Retinal pigment epithelial cell (primary cell): ENCODE data around the gene DRG2.

Experiments used
- DNase-seq: peaks from one replicate; pipeline ENCODE4 v3.0.0-alpha.2; 2010; ENCODE audit warnings: low read depth
- H3K4me3 ChIP-seq: 2 replicates; pipeline ENCODE4 v1.5.1; 2011; ENCODE audit warnings: mild to moderate bottlenecking, low read length, control low read depth, moderate library complexity
- TF ChIP-seq, protein P1 (sequence below): conservative IDR thresholded peaks from 2 replicates; pipeline ENCODE4 v1.5.1; 2011; ENCODE audit warnings: low read depth, low read length, control low read depth, inconsistent platforms

Gene DRG2

DNA sequence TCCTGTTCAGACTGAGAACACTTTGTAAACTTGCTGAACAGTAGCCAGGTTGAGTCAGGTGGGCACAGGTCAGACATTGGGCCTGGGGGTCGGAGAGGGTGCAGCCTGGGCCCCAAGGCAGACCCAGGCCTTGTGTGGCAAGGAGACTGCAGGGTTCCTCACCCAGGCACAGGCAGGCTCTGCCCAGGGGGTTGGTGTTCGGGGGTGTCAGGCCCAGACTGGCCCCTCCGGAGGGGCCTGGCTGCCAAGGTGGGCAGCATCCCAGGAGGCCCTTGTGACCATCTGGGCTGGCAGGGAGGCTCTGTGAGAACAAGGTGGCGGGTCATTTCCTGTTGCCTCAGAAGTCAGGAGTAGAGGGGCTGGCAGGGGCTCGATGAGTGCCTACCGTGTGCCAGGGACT, 20.2 kb downstream of the DRG2 start:
- no peak overlapping the region for H3K4me3 ChIP-seq
- TF ChIP-seq, protein P1, sequence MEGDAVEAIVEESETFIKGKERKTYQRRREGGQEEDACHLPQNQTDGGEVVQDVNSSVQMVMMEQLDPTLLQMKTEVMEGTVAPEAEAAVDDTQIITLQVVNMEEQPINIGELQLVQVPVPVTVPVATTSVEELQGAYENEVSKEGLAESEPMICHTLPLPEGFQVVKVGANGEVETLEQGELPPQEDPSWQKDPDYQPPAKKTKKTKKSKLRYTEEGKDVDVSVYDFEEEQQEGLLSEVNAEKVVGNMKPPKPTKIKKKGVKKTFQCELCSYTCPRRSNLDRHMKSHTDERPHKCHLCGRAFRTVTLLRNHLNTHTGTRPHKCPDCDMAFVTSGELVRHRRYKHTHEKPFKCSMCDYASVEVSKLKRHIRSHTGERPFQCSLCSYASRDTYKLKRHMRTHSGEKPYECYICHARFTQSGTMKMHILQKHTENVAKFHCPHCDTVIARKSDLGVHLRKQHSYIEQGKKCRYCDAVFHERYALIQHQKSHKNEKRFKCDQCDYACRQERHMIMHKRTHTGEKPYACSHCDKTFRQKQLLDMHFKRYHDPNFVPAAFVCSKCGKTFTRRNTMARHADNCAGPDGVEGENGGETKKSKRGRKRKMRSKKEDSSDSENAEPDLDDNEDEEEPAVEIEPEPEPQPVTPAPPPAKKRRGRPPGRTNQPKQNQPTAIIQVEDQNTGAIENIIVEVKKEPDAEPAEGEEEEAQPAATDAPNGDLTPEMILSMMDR = no peak
- DNase-seq = no peak

DNA sequence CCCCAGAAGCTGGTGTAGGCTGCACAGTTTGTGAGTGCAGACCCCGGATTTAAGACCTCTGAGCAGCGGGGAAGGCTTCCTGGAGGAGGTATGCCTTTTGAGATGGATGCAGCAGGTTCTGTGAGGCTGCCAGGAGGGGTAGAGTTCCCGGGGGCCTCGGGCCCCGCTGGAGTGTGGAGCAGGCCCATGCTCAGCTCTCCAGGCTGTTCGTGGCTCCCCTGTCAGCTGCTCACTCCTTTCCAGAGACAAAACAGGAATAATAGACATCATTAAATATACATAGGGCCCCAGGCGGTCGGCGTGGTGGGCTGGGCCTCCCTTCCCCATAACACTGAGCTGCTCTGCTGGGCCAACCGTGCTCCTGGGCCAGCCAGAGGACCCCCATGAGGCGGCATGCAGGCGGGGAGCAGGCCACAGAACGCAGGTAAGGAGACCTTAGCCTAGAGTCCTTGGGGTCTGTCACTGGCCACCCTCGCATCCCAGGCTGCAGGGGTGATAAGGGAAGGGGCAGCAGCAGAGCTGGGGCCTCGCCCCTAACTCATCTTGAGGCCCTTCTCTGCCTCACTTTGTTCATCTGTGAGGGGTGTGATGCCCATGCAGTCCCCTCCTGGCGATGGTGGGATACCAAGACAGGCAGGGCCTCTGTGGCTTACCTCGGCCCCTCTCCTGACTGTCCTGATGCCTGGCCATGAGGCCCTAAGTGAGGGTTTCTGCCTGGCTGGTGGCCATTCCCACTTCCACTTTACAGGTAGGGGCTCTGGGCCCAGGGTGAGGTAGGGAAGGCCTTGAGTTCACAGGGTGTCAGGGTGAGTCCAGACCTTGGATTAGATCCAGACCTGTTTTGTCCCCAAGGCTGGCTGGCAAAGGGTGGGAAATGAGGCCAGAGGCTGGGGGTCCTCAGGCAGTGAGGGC, 20.9 kb downstream of the DRG2 start, which contains the start of gene MYO15A:
MYO15A (plus strand) TSS at position 356 of the 912 bp plus-strand sequence. CDS start 10,045 bp downstream, outside the sequence.
- no peak within 1 kb of the TSS for H3K4me3 ChIP-seq
- no peak for DNase-seq

DNA sequence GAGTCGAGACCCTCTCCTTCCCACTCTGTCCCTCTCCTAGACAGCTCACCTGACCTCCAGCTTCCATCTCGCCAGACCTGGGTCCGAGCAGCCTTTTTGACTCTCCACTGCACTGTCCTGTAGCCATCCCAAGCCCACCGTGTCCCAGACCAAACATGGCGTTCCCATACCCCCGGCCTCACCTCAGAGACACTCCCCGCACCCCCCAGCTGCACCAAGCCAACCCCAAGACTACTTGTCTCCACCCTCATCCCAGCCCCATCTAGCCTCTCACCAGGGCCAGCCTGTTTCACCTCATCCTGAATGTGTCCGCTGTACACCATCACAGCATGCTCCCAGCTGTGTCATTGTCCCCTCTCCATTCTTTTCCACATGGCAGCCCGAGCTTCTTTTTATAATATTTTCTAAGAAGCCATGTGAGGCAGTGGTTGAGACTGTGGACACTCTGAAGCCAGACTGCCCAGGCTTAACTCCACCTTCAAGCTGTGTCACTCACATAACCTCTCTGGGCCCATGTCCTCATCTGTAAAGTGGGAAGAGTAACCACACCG, 22.3 kb downstream of the DRG2 start:
- no peak overlapping the region for H3K4me3 ChIP-seq
- TF ChIP-seq, protein P1 = no peak
- DNase-seq = no peak

More for the DNA sequence above, 20.9 kb downstream of the DRG2 start, which contains the start of gene MYO15A:
- TF ChIP-seq, protein P1 = no peak

DNA sequence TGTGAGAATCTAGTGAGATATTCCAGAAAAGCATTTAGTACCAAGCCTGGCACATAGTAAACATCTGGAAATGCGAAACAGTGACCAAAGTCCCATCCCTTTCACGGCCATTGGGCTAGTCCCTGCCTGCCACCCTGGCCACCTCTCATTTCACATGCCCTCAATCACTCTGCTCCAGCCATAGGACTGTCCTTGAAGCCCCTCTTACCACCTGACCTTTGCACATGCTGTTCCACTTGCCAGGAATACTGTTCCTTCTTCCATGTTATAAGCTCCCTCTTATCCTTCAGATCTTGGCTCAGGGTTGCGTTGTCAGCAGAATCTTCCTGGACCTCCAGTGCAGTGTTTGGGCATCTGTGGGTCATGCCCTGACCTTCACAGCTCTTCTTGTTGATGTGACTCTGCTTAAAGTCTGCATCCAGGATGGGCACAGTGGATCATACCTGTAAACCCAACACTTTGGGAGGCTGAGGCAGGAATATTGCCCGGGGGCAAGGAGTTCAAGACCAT, 22.9 kb downstream of the DRG2 start:
- no peak overlapping the region for H3K4me3 ChIP-seq
- TF ChIP-seq, protein P1 = no peak
- DNase-seq = no peak

DNA sequence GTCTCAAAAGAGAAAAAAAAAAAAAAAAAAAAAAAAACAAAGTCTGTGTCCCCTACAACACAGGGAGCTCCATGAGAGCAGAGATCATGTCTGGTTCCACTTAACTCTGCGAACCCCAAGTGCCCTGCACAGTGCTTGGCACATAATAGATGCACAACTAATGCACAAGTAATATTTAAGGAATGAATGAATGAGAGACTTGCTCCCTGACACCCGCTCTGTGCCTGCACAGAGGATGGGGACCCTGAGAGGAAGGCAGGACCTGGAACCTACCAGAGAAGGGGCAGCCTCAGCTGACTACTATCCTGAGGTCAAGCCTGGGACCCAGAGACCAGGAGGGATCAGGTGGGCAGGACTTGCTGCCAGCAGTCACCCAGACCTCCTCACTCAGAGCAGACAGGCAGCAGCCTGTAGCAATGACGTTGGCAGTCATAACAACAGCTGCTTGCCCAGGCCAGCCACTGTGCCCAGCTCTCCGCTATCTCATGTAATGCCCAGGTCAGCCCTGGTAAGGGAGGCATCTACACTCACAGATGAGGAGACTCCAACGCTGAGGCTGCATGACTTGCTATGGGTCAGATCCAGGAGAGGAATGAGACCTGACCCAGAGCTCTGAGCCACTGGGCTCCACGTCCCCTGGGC, 23.7 kb downstream of the DRG2 start:
- DNase-seq = no peak
- TF ChIP-seq, protein P1 = no peak
- H3K4me3 ChIP-seq = no peak overlapping the region

DNA sequence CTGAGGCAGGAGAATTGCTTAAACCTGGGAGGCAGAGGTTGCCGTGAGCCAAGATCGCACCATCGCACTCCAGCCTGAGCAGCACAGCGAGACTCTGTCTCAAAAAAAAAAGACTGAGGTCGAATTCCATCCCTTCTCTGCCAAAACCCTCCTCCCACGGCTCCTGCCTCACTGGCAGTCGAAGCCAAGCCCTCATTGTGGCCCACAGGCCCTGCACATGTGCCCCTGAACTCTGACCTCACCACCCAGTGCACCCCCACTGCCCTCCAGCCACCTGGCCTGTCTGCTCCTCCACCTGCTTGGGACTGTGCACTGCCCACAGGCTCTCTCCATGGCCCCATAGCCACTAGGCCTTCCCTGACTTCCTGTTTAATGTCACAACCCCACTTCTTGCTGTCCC, 27.8 kb downstream of the DRG2 start:
- DNase-seq = no peak
- TF ChIP-seq, protein P1 = no peak

More for the DNA sequence above, 27.8 kb downstream of the DRG2 start:
- no peak overlapping the region for H3K4me3 ChIP-seq
